GM10248 (cell line): ENCODE data around the gene SFMBT1.

ENCODE experiments used
- CTCF ChIA-PET: fragments of 300-600 bp; sonication (Branson Sonifier 250); formaldehyde crosslinking; extraction: SDS; loops from one replicate; lab custom pipeline; 2021; ENCODE audit warnings: antibody characterized with exemption; lab: Yijun Ruan, JAX
- POLR2A ChIA-PET: fragments of 350-650 bp; sonication (Branson Sonifier 250); formaldehyde crosslinking; extraction: SDS; loops from one replicate; lab custom pipeline; 2020; ENCODE audit warnings: antibody characterized with exemption; lab: Yijun Ruan, JAX
- DNase-seq: peaks from one replicate; pipeline ENCODE4 v3.0.0; 2012; ENCODE audit errors: extremely low spot score
- TF ChIP-seq, protein P1 (sequence below): IDR thresholded peaks from 2 replicates; pipeline ENCODE4 v1.5.1; 2012; ENCODE audit warnings: mild to moderate bottlenecking, low read depth; ENCODE audit errors: extremely low read depth, missing control alignments, control extremely low read depth

SFMBT1 gene

DNA sequence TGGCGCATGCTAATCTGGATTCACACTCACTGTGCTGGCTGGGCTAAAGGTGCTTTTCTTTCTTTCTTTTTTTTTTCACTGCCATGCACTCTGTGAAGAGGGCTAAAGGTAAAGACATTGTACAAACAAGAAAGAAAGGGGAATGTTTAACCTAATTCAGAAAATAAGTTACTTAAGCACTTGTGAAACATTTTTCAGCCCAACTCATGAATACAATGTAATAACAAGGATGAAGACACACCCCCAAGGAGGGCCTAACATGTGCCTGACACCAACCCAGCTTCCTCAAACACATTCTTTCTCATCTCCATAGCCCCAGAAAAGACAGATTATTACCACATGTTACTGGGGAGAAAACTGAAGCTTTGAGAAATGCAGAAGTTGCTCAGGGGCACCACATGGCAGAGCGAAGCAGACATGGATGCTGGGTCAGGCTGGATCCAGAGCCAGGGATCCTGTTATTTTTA, 154.2 kb downstream of the SFMBT1 start:
- CTCF ChIA-PET: interaction anchor here (5.3 kb wide), 1 partner anchor 11 kb away, joined by 39 read pairs; no protein-coding TSS in a partner anchor
- DNase-seq: no peak
- POLR2A ChIA-PET: interaction anchor here (0.6 kb wide), 1 partner anchor 11 kb away, joined by 3 read pairs; no protein-coding TSS in a partner anchor
- TF ChIP-seq, protein P1, sequence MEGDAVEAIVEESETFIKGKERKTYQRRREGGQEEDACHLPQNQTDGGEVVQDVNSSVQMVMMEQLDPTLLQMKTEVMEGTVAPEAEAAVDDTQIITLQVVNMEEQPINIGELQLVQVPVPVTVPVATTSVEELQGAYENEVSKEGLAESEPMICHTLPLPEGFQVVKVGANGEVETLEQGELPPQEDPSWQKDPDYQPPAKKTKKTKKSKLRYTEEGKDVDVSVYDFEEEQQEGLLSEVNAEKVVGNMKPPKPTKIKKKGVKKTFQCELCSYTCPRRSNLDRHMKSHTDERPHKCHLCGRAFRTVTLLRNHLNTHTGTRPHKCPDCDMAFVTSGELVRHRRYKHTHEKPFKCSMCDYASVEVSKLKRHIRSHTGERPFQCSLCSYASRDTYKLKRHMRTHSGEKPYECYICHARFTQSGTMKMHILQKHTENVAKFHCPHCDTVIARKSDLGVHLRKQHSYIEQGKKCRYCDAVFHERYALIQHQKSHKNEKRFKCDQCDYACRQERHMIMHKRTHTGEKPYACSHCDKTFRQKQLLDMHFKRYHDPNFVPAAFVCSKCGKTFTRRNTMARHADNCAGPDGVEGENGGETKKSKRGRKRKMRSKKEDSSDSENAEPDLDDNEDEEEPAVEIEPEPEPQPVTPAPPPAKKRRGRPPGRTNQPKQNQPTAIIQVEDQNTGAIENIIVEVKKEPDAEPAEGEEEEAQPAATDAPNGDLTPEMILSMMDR: no peak

DNA sequence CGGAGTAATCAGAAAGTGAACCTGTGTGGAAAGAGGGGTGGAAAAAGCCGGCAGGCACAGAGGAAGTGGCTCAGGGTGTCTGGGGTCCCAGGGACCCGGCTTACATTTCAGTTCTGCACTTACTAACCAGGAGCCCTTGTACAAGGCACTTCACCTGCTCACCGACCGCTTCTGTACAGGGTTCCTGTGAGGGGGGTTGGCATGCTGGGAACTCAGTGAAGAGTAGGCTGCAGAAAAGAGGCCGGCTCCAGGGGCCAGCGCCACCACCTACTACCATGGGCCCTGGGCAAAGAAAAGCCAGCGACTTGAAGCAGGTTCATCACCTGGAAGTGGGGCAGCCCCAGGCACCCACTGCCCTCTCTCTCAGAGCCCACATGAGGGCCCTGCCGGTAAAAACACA, 154.7 kb downstream of the SFMBT1 start:
- POLR2A ChIA-PET: no interaction called here
- CTCF ChIA-PET: interaction anchor here (5.3 kb wide), 1 partner anchor 11 kb away, joined by 39 read pairs; no protein-coding TSS in a partner anchor
- DNase-seq: no peak
- TF ChIP-seq, protein P1: no peak

- no peak for DNase-seq
- ChIA-PET POLR2A (no interaction called here), CTCF (no interaction called here)
- TF ChIP-seq, protein P1: no peak
Observed at GRCh38 chr3:52890735-52891134, 155.1 kb downstream of the SFMBT1 start.

GRCh38 chr3:52889901-52890300, 156.0 kb downstream of the SFMBT1 start:
- DNase-seq: no peak
- TF ChIP-seq, protein P1: no peak
- ChIA-PET CTCF (interaction anchor here (1.2 kb wide), 1 partner anchor 45 kb away, joined by 3 read pairs; no protein-coding TSS in a partner anchor), POLR2A (no interaction called here)

DNA sequence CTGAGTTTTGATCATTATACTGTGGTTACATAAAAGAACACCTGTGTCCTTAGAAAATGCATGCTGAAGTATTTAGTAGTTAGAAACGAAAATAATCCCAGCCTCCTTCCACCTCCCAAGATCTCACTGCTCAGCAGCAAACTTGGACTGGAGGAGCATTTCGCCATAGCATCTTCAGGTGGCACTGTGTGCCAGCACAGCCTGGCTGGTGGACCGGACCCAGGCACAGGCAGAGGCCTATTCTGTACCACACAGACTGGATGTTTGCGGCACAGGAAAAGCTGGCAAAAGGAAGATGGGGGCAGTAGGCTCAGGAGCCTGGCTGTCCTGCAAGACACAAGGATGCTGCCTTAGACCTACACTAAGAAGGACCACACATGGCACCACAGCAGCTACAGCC, 158.7 kb downstream of the SFMBT1 start:
- POLR2A ChIA-PET: no interaction called here

DNA sequence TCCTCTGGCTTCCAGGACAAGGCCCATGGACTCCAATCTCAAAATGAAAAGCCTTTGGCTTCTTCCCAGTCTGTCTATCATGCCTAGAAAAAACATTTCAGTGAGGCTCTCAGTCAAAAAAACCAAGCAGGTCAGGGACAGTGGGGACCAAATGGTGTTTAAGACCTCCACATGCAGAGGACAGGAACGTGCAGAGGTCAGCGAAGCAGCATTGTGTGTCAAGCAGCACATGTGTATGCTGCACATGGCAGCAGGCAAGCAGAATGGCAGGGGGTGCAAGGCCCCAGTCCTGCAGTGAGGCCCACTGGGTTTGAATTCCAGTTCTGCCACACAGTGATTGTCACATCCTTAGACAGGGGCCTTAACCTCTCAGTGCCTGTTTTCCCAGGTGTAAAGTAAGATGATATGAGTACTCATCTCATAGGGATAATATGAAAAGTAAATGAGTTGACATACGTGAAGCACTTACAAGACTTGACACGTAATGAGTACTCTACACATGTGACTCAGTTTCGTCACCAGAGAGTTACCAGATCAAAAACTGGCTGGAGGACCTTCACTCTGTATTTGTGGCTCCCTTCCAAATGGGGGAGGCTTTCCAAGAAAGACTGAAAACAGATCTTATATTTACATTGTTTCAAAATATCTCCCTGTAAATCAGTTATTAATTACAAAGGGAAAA, 159.7 kb downstream of the SFMBT1 start:
- TF ChIP-seq, protein P1: no peak
- POLR2A ChIA-PET: no interaction called here
- no peak for DNase-seq
- CTCF ChIA-PET: no interaction called here

More for the DNA sequence above, 158.7 kb downstream of the SFMBT1 start:
- CTCF ChIA-PET: no interaction called here
- no peak for DNase-seq
- TF ChIP-seq, protein P1: no peak
